ENCODE measurements around the gene SLC6A9. TPM values are rescaled to one million over a fixed set of nuclear protein-coding genes. Genes with fewer than 3 reads are reported as not detected.

SLC6A9 gene
- polyA plus RNA-seq, 2 of the 4 experiments (the other 2 are of a cell fraction), result 9.0 to 17.7 TPM

DNA sequence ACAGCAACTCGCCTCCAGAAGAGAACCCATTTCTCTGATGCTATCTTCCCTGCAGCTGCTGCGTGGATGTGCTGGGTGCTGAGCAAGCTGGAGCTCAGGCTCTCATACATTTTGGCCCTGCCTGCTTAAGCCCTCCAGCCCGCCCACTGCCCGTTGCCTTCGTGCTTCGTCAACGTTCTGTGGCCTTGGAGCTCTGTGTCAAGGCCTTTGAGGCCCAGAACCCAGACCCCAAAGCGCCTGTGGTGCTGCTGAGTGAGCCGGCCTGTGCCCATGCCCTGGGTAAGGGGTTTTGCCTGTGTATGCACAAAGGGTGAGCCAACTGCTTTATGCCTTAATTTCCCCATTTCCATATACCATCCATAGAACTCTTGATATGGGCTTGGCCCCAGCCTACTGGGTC, 60.4 kb downstream of the SLC6A9 start (continued):
- TF ChIP-seq, protein P1, sequence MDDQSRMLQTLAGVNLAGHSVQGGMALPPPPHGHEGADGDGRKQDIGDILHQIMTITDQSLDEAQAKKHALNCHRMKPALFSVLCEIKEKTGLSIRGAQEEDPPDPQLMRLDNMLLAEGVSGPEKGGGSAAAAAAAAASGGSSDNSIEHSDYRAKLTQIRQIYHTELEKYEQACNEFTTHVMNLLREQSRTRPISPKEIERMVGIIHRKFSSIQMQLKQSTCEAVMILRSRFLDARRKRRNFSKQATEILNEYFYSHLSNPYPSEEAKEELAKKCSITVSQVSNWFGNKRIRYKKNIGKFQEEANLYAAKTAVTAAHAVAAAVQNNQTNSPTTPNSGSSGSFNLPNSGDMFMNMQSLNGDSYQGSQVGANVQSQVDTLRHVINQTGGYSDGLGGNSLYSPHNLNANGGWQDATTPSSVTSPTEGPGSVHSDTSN (IDR thresholded peaks at IDR 0.05), result no peak
- TF ChIP-seq HEYL (CRISPR knock-in tag; IDR thresholded peaks at IDR 0.05) (no peak), CBX2 (IDR thresholded peaks at IDR 0.05; ENCODE audit: borderline replicate concordance, low read depth) (no peak), TFCP2L1 (CRISPR knock-in tag; IDR thresholded peaks at IDR 0.05) (no peak), RAD21 (conservative IDR thresholded peaks at IDR 0.05 in 1 of 2, IDR thresholded peaks at IDR 0.05 in 1 of 2) (no peak)
- TF ChIP-seq, protein P2, sequence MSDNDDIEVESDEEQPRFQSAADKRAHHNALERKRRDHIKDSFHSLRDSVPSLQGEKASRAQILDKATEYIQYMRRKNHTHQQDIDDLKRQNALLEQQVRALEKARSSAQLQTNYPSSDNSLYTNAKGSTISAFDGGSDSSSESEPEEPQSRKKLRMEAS (IDR thresholded peaks at IDR 0.05), result no peak

DNA sequence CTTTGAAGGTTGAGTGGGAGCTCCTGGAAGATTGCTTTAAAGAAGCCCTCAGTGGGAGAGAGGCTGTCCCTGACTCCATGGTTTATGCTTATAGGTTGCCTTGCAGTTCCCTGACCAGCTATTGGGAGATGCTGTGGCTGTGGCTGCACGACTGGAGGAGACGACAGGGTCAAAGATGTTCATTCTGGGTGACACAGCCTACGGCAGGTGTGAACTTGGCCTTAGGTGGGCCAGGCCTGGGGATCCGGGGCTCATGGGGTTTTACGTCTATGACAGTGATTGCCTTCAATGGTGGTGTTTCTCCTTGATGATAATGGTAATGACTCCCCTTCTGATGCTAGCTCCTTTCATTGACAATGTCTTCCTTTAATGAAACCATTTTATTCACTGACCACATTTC, 60.8 kb downstream of the SLC6A9 start:
- TF ChIP-seq ZNF302 (CRISPR knock-in tag; IDR thresholded peaks at IDR 0.05) (no peak), CEBPB (IDR thresholded peaks at IDR 0.05) (no peak), POLR2AphosphoS2 (conservative IDR thresholded peaks at IDR 0.05; ENCODE audit: low read length) (no peak), TFCP2L1 (CRISPR knock-in tag; IDR thresholded peaks at IDR 0.05) (no peak), CBX2 (IDR thresholded peaks at IDR 0.05; ENCODE audit: borderline replicate concordance, low read depth) (no peak), RAD21 (conservative IDR thresholded peaks at IDR 0.05 in 1 of 2, IDR thresholded peaks at IDR 0.05 in 1 of 2) (no peak), SREBF2 (IDR thresholded peaks at IDR 0.05) (no peak), ESRRA (IDR thresholded peaks at IDR 0.05; ENCODE audit: borderline replicate concordance, low read length) (no peak), RNF2 (IDR thresholded peaks at IDR 0.05; ENCODE audit: borderline replicate concordance, low read depth) (no peak), EP300 (IDR thresholded peaks at IDR 0.05) (no peak), JUN (IDR thresholded peaks at IDR 0.05) (no peak), KDM1A (IDR thresholded peaks at IDR 0.05; ENCODE audit: low read depth) (no peak)
- TF ChIP-seq, protein P3, sequence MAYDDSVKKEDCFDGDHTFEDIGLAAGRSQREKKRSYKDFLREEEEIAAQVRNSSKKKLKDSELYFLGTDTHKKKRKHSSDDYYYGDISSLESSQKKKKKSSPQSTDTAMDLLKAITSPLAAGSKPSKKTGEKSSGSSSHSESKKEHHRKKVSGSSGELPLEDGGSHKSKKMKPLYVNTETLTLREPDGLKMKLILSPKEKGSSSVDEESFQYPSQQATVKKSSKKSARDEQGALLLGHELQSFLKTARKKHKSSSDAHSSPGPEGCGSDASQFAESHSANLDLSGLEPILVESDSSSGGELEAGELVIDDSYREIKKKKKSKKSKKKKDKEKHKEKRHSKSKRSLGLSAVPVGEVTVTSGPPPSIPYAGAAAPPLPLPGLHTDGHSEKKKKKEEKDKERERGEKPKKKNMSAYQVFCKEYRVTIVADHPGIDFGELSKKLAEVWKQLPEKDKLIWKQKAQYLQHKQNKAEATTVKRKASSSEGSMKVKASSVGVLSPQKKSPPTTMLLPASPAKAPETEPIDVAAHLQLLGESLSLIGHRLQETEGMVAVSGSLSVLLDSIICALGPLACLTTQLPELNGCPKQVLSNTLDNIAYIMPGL (CRISPR knock-in tag; IDR thresholded peaks at IDR 0.05; ENCODE audit: borderline replicate concordance), result no peak
- TF ChIP-seq, protein P4, sequence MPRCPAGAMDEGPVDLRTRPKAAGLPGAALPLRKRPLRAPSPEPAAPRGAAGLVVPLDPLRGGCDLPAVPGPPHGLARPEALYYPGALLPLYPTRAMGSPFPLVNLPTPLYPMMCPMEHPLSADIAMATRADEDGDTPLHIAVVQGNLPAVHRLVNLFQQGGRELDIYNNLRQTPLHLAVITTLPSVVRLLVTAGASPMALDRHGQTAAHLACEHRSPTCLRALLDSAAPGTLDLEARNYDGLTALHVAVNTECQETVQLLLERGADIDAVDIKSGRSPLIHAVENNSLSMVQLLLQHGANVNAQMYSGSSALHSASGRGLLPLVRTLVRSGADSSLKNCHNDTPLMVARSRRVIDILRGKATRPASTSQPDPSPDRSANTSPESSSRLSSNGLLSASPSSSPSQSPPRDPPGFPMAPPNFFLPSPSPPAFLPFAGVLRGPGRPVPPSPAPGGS (IDR thresholded peaks at IDR 0.05), result no peak
- peak overlapping the region; percentile 80 to 92 for H3K27ac ChIP-seq
- DNase-seq (ENCODE audit: low read depth in 1 of 2, low spot score in 1 of 2) (no peak), FAIRE-seq (no peak), ATAC-seq (no peak)
- peak overlapping the region; percentile 97 for H3K4me2 ChIP-seq
- no peaks in the 10 kb centered on the region for H3K9me3 ChIP-seq
- peaks cover 11% of the 10 kb centered on the region; the same call in 1 of the 3 replicates for H3K4me1 ChIP-seq
- CTCF ChIA-PET, result interaction anchor here (0.9 to 1.6 kb wide), 4 partner anchors 10 to 66 kb away, joined by 3 to 5 read pairs (median 4); no protein-coding TSS in a partner anchor
- POLR2A ChIA-PET, result no interaction called here
- WGBS (ENCODE audit: missing lambda C conversion rate), result 44% methylated on average over 5 of the region's 5 CpGs
- H3K4me3 ChIP-seq, result peak overlapping the region; percentile 85

DNA sequence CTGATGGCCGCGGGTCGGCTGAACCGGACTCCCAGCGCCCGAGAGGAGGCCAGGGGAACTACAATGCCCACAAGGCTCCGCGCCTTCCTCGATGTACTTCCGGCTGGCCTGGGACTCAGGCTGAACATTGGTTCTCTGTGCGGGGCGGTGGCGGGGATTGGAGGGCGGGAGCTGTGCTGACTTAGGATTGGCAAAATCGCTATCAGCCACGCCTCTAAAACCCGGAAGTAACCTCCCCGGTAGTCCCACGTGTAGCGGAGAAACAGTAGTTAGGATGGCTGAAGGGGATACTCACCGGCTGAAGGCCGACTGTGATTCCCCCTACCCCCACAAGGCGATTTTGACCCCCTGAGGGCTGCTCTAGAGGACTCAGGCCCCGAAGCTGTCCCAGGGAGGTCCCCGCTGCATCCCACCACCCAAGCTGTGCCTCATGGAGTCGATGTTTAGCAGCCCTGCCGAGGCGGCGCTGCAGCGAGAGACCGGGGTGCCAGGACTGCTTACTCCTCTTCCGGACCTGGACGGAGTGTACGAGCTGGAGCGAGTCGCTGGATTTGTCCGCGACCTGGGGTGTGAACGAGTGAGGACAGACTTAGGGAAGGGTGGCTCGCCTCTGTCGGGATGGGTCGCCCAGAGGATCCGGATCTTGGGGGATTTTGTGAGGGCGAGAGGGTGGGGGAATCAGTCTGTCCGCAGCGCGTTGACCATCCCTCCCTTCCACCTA, 61.4 kb downstream of the SLC6A9 start, which contains the start of gene DPH2:
DPH2 (plus strand) TSS at position 265 of the 721 bp plus-strand sequence; CDS start at position 431, 166 bp downstream.
- Histone ChIP-seq H3K4me3 (peak within 1 kb of the TSS; percentile 85), H3K4me1 (peaks cover 11% of the 10 kb centered on the region; the same call in 1 of the 3 replicates), H3K9me3 (no peaks in the 10 kb centered on the region), H3K27ac (peak within 1 kb of the TSS; percentile 80 to 92), H3K4me2 (peak within 1 kb of the TSS; percentile 97)
- TF ChIP-seq TP53 (CRISPR knock-in tag; IDR thresholded peaks at IDR 0.05), result no peak
- no peak for TF ChIP-seq MAZ (IDR thresholded peaks at IDR 0.05; ENCODE audit: borderline replicate concordance, low read depth, low read length)
- TF ChIP-seq RNF2 (IDR thresholded peaks at IDR 0.05; ENCODE audit: borderline replicate concordance, low read depth), result no peak
- peak; percentile 27; the same call in 1 of the 2 replicates for TF ChIP-seq POLR2A (IDR thresholded peaks at IDR 0.05; ENCODE audit: low read length)
- TF ChIP-seq, protein P5, sequence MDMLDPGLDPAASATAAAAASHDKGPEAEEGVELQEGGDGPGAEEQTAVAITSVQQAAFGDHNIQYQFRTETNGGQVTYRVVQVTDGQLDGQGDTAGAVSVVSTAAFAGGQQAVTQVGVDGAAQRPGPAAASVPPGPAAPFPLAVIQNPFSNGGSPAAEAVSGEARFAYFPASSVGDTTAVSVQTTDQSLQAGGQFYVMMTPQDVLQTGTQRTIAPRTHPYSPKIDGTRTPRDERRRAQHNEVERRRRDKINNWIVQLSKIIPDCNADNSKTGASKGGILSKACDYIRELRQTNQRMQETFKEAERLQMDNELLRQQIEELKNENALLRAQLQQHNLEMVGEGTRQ (IDR thresholded peaks at IDR 0.05), result peak; percentile 59; the same call in 1 of the 2 replicates
- peak; percentile 77; the same call in 1 of the 2 replicates for TF ChIP-seq MYC (IDR thresholded peaks at IDR 0.05; ENCODE audit: borderline replicate concordance, low read length)
- TF ChIP-seq, protein P2 (IDR thresholded peaks at IDR 0.05), result peak; percentile 95
- peak in 1 of 2 experiments; percentile 54; a peak in 1 of 5 replicates for TF ChIP-seq JUN (IDR thresholded peaks at IDR 0.05)
- no peak for TF ChIP-seq ZNF302 (CRISPR knock-in tag; IDR thresholded peaks at IDR 0.05)
- no peak for FAIRE-seq
- peak; percentile 95 to 98 for DNase-seq (ENCODE audit: low read depth in 1 of 2, low spot score in 1 of 2)
- CTCF ChIA-PET, result interaction anchor here (0.9 to 1.6 kb wide), 4 partner anchors 9 to 66 kb away, joined by 3 to 5 read pairs (median 4); no protein-coding TSS in a partner anchor
- POLR2A ChIA-PET, result interaction anchor here (0.7 kb wide), 1 partner anchor 16 kb away, joined by 3 read pairs; no protein-coding TSS in a partner anchor
- WGBS (ENCODE audit: missing lambda C conversion rate), result 2% methylated on average over 32 of the region's 47 CpGs
- ATAC-seq, result peak; percentile 90 to 96
